MV-4-11 (cell line): ENCODE data around the gene GNAI2.
"Not testable (repeated sequence)": the region's sequence is repeated elsewhere in the genome, so short reads cannot be mapped to it uniquely, and the experiment has no call there.

ENCODE experiments used
- DNase-seq: peaks from one replicate; lab custom pipeline; 2025; lab: John Stamatoyannopoulos, UW

GNAI2 gene

GRCh38 chr3:50278123-50278879 is 42.3 kb downstream of the GNAI2 start:
- DNase-seq = no peak

- no peak for DNase-seq
Observed at GRCh38 chr3:50278880-50279224, 42.8 kb downstream of the GNAI2 start, which contains the start of gene LSMEM2. LSMEM2 (plus strand) TSS chr3:50279087; CDS start chr3:50279114, 27 bp downstream.

- DNase-seq = no peak
Observed at GRCh38 chr3:50279255-50280016, 43.4 kb downstream of the GNAI2 start.

GRCh38 chr3:50284121-50284520 is 48.1 kb downstream of the GNAI2 start:
- not testable (repeated sequence) for DNase-seq

GRCh38 chr3:50286322-50287227 is 50.6 kb downstream of the GNAI2 start:
- no peak for DNase-seq

GRCh38 chr3:50287262-50287661 is 51.3 kb downstream of the GNAI2 start:
- DNase-seq = no peak

- DNase-seq = no peak
Observed at GRCh38 chr3:50288387-50289007, 52.5 kb downstream of the GNAI2 start.

- DNase-seq = no peak
Observed at GRCh38 chr3:50289130-50289529, 53.1 kb downstream of the GNAI2 start.

GRCh38 chr3:50290161-50290641 is 54.2 kb downstream of the GNAI2 start:
- no peak for DNase-seq

- peak; percentile 97 for DNase-seq
Observed at GRCh38 chr3:50292159-50293078, 56.4 kb downstream of the GNAI2 start, which contains the start of gene IFRD2. IFRD2 (minus strand) TSS chr3:50292429; CDS start chr3:50292274, 155 bp downstream.

GRCh38 chr3:50293079-50293801 is 57.2 kb downstream of the GNAI2 start:
- no peak for DNase-seq

GRCh38 chr3:50294089-50294488 is 58.1 kb downstream of the GNAI2 start:
- DNase-seq = no peak

GRCh38 chr3:50294492-50295403 is 58.7 kb downstream of the GNAI2 start:
- DNase-seq = no peak

GRCh38 chr3:50295553-50296431 is 59.8 kb downstream of the GNAI2 start:
- DNase-seq = no peak

- no peak for DNase-seq
Observed at GRCh38 chr3:50296721-50297383, 60.8 kb downstream of the GNAI2 start.

- DNase-seq = no peak
Observed at GRCh38 chr3:50297384-50297775, 61.4 kb downstream of the GNAI2 start.
